GM12874 (cell line): ENCODE data around the gene TNPO3.

Experiments
- TF ChIP-seq, protein P1 (sequence below): IDR thresholded peaks from 2 replicates; pipeline ENCODE4 v1.5.1; 2011; ENCODE audit warnings: low read depth, mild to moderate bottlenecking, control low read depth, low read length, moderate library complexity; ENCODE audit not compliant: insufficient read depth

The TNPO3 gene

GRCh38 chr7:129021656-129022055 is 33.3 kb downstream of the TNPO3 start:
- TF ChIP-seq, protein P1, sequence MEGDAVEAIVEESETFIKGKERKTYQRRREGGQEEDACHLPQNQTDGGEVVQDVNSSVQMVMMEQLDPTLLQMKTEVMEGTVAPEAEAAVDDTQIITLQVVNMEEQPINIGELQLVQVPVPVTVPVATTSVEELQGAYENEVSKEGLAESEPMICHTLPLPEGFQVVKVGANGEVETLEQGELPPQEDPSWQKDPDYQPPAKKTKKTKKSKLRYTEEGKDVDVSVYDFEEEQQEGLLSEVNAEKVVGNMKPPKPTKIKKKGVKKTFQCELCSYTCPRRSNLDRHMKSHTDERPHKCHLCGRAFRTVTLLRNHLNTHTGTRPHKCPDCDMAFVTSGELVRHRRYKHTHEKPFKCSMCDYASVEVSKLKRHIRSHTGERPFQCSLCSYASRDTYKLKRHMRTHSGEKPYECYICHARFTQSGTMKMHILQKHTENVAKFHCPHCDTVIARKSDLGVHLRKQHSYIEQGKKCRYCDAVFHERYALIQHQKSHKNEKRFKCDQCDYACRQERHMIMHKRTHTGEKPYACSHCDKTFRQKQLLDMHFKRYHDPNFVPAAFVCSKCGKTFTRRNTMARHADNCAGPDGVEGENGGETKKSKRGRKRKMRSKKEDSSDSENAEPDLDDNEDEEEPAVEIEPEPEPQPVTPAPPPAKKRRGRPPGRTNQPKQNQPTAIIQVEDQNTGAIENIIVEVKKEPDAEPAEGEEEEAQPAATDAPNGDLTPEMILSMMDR = no peak

GRCh38 chr7:129017933-129018538 is 36.9 kb downstream of the TNPO3 start:
- TF ChIP-seq, protein P1 = no peak

DNA sequence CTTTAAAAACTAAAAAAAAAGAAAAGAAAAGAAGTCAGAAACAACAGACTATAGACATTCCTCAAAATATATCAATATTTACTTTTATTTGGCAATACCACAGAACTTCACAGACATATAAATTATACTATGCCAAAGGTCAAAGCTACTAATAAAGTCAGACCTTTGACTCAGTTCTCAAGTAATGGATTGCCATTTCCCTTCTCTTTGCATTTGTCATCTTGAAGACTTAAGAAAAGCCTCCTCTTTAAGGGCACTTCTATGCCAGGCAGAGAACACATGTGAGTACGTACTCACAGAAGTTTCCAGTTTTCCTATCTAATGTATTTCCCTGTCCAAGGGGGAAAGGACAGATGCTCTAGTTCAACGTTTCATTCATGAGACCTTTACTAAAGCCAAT is 37.6 kb downstream of the TNPO3 start:
- TF ChIP-seq, protein P1 = no peak

- TF ChIP-seq, protein P1 = no peak
These were observed 40.3 kb downstream of the TNPO3 start for GRCh38 chr7:129014501-129015101.

DNA sequence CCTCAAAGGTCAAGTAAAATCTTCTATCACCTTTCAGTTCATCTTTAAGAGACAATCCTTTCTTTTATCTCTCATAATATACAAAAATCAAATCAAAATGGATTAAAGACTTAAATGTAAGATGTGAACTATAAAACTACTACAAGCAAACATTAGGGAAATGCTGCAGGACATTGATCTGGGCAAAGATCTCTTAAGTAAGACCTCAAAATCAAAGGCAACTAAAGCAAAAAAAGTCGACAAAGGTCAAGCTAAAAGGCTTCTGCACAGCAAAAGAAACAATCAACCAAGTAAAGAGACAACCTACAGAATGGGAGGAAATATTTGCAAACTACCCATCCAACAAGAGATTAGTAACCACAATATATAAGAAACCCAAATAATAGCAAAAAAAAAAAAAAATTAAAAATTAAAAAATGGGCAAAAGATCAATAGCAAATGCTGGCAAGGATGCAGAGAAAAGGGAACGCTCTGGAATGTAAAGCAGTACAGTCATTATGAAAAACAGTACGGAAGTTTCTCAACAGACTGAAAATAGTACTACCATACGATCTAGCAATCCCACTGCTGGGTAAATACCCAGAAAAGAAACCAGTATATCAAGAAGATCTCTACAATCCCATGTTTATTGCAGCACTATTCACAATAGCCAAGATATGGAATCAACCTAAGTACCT is 41.7 kb downstream of the TNPO3 start:
- TF ChIP-seq, protein P1 = no peak

DNA sequence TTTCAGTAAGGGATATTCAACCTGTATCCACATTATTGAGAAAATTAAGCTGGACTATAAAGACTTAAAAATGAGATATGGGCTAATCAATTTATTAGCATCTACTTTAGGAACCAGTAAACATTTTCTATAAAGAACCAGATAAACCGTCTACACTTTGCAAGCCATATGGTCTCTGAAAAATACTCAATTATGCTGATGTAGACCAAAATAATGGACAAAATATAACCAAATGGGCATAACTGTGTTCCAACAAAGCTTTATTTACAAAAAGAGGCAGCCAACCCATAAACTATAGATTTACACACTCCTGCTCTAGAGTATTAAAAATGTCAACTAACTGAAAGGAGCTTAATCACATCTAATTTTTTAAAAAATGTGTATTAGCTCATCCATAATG is 42.3 kb downstream of the TNPO3 start:
- TF ChIP-seq, protein P1 = no peak

DNA sequence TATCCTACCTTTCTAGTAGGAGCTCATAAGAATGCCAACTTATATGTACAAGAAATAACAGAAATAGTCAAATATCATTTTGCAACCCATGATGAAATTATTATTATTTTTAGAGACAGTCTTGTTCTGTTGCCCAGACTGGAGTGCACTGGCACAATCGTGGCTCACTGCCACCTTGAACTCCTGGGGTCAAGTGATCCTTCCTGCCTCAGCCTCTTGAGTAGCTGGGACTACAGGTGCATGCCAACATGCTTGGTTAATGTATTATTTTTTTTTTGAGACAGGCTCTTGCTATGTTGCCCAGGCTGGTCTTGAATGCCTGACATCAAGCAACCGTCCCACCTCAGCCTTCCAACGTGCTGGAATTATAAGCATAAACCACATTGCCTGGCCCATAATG is 44.8 kb downstream of the TNPO3 start:
- TF ChIP-seq, protein P1 = no peak
